OCI-LY7 (cell line): ENCODE data around the gene AKR7A3.
"Not testable (repeated sequence)": the region's sequence is repeated elsewhere in the genome, so short reads cannot be mapped to it uniquely, and the experiment has no call there.

ENCODE experiments used
- EZH2phosphoT487 ChIP-seq: fragments of 200-600 bp; sonication (generic); IDR thresholded peaks from 2 replicates; pipeline ENCODE4 v1.6.1; 2018; ENCODE audit warnings: low read depth, borderline replicate concordance, mild to moderate bottlenecking, mixed run types, antibody characterized with exemption, low read length, moderate library complexity, mixed read lengths
- TF ChIP-seq, protein P1 (sequence below): fragments of 200-600 bp; sonication (generic); conservative IDR thresholded peaks from 2 replicates; pipeline ENCODE4 v1.5.1; 2014; ENCODE audit warnings: mild to moderate bottlenecking, antibody characterized with exemption, low read length, moderate library complexity, mixed read lengths

DNA sequence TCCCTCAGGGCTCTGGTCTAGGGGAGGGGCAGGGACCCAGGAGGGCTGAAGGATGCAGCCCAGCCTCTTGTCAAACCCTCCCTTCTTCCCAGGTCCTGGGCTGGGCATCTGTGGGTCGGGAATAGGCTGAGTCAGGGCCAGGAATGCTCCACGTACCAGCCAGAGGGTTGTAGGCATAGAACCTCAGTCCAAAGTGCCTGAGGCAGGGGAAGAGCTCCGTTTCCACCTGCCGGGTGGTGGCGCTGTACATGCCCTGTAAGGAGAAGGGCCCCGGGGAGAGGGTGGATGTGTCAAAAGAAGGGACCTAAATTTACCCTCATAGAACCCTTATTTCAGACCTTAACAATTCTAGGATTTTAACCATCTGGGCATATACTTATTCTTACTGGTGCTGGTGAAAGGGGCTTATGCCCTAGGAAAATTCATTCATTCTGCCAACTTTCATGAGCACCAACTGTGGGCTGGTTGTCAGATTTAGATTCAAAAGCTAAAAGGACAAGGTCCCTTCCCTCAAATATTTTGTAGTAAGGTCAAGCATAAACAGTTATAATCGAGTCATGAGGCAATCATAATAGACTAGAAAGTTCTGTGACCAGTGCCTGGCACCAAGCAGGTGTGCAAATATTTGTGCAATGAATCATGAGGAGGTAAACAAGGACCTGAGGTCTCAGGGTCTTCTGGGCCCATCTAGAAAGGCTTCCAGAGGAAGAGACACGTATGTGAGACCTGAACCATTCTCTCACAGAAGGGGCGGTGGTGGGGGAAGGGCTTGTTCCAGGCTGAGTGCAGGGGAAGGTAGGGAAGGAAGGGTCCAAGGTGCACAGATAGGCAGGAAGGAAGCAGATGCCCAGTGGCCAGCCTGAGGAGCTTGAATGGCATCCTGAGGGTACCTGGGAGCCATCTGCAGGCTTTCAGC is 18.9 kb downstream of the AKR7A3 start:
- TF ChIP-seq, protein P1, sequence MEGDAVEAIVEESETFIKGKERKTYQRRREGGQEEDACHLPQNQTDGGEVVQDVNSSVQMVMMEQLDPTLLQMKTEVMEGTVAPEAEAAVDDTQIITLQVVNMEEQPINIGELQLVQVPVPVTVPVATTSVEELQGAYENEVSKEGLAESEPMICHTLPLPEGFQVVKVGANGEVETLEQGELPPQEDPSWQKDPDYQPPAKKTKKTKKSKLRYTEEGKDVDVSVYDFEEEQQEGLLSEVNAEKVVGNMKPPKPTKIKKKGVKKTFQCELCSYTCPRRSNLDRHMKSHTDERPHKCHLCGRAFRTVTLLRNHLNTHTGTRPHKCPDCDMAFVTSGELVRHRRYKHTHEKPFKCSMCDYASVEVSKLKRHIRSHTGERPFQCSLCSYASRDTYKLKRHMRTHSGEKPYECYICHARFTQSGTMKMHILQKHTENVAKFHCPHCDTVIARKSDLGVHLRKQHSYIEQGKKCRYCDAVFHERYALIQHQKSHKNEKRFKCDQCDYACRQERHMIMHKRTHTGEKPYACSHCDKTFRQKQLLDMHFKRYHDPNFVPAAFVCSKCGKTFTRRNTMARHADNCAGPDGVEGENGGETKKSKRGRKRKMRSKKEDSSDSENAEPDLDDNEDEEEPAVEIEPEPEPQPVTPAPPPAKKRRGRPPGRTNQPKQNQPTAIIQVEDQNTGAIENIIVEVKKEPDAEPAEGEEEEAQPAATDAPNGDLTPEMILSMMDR = peak; percentile 64
- not testable (repeated sequence) for TF ChIP-seq EZH2phosphoT487
